Cardiac fibroblast (primary cell): Measurements from ENCODE around the gene RFX3.

Experiments
- DNase-seq, 2 donors: peaks; one replicate each; pipeline versions ENCODE4 v3.0.0 to v3.0.0-alpha.2; 2010; ENCODE audit warnings: low read depth in 2 of 2
- H3K4me3 ChIP-seq, 2 donors: replicated peaks in 1 of 2; 1 replicate in 1 of 2; 2 replicates in 1 of 2; pipeline ENCODE4 v1.5.1; 2011; ENCODE audit warnings: low read depth in 2 of 2, low read length in 2 of 2, mild to moderate bottlenecking in 2 of 2, moderate library complexity in 1 of 2
- TF ChIP-seq, protein P1 (sequence below): IDR thresholded peaks from one replicate; pipeline ENCODE4 v1.5.1; 2011; ENCODE audit warnings: low read depth, mild to moderate bottlenecking, low read length, inconsistent platforms

RFX3 gene

DNA sequence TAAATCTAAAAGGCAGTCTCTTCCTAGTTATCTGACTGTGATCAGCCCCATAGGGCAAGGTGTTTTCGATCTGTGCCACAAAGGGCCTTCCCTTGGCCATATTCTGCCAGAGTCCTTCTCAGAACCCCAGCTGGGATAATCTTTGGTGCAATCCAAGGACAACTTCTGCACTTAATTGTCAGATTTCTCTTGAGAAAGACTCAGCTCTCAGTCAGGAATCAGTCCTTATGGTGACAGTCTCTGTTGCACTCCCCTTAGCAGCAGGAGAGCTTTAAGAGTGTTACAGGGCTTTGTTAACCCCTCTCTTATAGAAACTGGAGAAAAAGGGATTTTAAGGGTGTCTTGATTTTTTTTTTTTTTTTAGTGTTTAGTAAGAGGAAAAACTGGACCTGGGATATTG, 15.4 kb upstream of the RFX3 start:
- H3K4me3 ChIP-seq: no peak overlapping the region
- TF ChIP-seq, protein P1, sequence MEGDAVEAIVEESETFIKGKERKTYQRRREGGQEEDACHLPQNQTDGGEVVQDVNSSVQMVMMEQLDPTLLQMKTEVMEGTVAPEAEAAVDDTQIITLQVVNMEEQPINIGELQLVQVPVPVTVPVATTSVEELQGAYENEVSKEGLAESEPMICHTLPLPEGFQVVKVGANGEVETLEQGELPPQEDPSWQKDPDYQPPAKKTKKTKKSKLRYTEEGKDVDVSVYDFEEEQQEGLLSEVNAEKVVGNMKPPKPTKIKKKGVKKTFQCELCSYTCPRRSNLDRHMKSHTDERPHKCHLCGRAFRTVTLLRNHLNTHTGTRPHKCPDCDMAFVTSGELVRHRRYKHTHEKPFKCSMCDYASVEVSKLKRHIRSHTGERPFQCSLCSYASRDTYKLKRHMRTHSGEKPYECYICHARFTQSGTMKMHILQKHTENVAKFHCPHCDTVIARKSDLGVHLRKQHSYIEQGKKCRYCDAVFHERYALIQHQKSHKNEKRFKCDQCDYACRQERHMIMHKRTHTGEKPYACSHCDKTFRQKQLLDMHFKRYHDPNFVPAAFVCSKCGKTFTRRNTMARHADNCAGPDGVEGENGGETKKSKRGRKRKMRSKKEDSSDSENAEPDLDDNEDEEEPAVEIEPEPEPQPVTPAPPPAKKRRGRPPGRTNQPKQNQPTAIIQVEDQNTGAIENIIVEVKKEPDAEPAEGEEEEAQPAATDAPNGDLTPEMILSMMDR: no peak
- DNase-seq: no peak

DNA sequence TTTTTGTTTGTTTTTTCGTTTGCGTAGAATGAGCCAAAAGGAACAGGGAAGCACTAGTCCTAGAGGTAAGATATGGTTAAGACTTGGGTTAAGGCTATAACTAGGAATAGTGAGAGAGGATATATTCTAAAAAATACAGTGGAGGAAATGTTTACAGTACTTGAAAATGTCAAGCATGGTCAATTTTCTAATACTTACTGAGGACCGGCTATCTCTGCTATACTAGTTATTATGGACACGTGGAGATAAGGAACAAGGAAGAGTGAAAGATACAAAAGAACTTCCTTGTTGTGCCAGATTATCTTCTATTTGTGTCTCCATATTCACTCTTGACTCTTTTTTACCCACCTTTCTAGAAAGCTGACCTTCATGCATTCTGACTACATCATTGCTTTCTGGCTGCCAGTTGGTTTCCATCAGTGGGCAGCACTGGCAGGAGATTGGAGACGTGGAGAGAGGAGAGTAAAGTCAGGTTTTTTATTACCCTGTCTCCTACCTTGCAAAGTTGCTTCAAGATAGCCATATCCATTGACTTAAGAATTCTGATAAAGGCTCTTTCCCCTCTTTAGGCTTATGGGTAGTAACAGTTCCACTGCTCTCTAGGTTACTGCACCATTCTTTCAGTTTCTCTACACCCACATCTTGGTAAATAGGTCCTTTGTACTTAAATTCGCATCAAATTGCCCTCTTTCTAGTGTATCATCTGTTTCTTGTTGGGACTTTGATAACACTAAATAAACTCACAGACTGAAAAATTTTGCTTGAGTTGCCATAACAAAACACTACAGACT, 9.0 kb upstream of the RFX3 start:
- H3K4me3 ChIP-seq: no peak overlapping the region
- no peak for DNase-seq
- TF ChIP-seq, protein P1: no peak

DNA sequence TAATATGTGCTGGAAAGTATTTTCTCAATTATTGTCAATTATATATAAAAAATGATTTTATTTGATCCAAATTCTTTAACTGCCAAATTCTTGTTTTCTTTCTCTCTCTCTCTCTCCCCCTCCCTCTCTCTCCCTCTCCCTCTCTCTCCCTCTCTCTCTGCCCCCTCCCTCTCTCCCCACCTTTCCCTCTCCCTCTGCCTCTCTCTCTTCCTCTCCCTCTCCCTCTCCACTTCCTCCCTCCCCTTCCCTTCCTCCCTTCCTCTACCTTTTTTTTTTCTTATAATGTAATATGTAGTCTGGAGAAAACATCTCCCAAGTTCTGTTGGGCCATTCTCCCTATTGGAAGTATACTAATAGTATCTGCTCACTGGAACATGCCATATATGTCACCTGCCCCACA, 6.4 kb upstream of the RFX3 start:
- no peak for DNase-seq
- no peak overlapping the region for H3K4me3 ChIP-seq
- TF ChIP-seq, protein P1: no peak

DNA sequence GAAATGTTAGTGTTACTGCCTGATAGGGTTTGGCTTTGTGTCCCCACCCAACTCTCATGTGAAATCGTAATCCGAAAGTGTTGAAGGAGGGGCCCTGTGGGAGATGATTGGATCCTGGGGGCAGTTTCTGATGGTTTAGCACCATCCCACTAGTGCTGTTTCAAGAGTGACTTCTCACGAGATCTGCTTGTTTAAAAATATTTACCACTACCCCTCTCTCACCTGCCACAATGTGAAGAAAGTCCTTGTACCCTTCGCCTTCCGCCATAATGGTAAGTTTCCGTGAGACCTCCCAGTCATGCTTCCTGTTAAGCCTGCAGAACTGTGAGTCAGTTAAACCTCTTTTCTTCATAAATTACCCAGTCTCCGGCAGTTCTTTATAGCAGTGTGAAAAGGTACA, 2.6 kb upstream of the RFX3 start:
- TF ChIP-seq, protein P1: no peak
- no peak for DNase-seq
- H3K4me3 ChIP-seq: no peak overlapping the region

DNA sequence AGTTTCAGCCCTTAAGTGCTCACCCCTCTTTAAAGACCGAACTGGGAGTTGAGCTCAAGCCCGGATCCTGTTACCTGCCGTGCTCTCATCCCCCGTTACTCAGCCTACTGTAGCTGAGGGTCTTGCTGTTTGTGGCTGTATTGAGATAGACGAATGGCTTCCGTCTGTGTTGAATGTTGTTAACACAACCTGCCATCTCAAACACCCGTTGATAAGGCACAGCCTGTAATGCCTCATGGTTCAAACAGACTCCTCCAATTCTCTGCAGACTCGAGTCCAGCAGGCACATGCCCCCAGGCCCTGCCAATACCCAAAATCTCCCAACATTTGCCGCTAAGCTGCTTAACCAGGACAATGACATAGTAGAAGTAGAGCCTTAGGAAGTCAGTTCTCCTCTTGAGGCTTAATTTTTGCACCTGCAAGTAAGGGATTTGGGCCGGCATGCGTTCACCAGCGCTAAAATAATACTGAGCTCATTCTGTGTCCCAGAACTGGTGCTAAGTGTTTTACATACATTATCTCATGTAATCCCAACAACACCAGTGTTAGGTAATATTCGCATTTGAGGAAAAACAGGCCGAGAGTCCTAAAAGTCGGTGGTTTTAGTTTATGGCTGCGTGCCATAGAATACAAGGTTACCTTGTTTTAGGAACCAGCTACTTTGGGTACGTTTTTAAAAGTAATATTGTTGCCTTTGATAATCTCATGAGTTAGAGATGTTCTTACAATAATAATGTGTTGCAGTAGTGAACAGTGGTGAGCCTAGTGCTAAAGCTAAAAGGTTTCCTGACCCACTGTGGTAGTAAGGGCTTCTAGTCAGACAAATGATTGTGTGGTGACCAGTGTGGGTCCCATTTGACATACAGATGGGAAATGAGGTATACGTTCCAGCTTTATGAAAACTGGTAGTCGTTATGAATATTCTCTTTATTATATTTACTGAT, 1.5 kb upstream of the RFX3 start:
- TF ChIP-seq, protein P1: no peak
- peak overlapping the region; percentile 90 to 95 for H3K4me3 ChIP-seq
- DNase-seq: peak; percentile 17 to 29

DNA sequence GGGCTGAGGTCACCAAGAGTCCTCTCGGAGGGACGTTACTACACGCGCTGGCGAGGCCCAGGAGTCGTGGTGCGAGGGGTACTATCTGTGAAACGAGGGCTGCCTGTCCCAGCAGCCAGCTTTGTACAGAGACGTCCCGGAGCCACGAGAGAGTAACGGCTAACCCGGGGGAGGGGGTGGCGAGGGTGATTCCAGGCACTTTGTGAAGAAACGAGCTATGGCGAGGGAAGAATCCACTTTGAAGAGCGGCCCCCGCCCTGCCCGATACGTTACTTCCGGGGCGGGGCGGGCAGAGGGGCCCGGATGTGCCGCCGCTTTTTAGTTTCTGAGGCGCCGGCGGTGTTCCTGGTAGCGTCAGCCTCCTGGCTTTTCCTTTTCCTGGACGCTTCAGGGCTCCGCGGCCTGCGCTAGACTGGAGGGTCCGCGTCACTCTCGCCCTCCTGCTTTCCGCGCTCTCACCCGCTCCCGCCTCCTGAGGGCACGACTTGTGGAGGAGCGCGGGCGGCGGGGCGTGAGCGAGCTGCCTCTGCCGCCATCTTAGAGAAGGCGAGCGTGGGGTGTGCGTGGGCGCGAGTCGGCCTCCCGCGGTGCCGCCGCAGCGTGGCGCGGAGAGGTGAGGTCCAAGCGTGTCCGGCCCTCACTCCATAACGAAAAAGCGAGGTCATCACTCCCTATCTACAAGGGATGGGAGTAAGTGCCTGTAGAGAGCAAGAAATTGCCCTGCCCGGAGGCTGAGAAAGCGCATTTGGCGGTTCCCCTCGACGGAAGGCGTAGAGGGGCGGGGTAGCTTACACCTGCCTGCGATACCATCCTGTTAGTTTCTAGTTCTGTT, 580 bp upstream of the RFX3 start:
- H3K4me3 ChIP-seq: peak overlapping the region; percentile 90 to 95
- peak; percentile 90 to 92 for DNase-seq
- TF ChIP-seq, protein P1: no peak
